Putamen (tissue), 1 donor: ENCODE results near the gene CCDC187.
"Not testable (repeated sequence)": the region's sequence is repeated elsewhere in the genome, so short reads cannot be mapped to it uniquely, and the experiment has no call there.

Experiments
- DNase-seq: peaks from one replicate; pipeline ENCODE4 v3.0.0-alpha.2; 2016; ENCODE audit warnings: low spot score

CCDC187 gene

DNA sequence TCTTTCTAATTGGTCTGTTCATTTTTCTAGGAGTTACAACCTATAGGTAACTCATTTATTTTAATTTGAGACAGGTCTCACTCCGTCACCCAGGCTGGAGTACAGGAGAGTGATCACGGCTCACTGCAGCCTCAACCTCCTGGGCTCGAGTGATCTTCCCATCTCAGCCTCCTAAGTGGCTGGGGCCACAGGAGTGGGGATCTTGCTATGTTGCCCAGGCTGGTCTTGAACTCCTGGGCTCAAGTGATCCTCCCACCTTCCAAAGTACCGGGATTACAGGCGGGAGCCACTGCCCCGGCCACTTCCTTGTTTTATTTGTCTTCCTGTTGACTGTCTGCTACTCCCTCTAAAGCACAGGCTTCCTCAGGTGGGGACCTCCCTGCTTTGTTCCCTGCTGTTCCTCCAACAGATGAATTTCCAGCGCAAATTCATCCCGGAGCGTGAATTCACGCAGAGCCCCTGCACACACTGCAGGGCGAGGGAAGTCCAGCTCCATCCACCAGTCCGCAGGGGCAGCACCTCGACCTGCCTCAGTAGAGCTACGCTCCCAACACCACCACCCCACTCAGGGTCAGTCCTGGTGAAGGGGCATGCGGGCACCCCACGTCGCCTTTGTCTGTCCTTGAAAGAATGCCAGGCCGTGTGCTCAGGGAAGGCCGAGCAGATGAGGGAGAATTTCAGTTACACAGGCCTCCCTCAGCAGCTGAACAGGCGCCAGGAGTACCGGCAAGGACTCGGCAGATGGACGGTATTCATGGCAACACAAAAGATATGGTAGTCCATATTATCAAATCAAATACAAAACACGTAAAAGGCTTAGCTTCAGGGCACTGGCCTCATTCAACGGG lies 64.5 kb downstream of the CCDC187 start:
- no peak for DNase-seq

DNA sequence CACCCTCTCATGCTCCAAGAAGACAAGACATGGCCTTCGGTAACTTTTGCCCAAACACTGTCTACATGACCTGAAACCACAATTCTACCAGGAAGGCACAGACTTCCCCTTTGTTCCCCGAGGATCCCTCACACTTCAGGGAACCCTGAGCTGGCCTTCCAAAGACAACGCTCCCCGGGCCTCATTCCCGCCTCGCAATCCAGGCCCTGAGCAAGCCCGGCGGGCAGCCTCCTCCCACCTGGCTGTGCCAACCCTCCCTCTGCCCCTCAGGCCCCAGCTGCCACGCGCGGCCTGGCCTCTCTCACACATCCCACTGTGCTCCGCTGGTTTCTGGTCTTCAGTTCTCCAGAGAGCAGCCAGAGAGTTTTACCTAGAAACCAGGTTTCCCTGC lies 65.6 kb downstream of the CCDC187 start:
- DNase-seq: no peak

DNA sequence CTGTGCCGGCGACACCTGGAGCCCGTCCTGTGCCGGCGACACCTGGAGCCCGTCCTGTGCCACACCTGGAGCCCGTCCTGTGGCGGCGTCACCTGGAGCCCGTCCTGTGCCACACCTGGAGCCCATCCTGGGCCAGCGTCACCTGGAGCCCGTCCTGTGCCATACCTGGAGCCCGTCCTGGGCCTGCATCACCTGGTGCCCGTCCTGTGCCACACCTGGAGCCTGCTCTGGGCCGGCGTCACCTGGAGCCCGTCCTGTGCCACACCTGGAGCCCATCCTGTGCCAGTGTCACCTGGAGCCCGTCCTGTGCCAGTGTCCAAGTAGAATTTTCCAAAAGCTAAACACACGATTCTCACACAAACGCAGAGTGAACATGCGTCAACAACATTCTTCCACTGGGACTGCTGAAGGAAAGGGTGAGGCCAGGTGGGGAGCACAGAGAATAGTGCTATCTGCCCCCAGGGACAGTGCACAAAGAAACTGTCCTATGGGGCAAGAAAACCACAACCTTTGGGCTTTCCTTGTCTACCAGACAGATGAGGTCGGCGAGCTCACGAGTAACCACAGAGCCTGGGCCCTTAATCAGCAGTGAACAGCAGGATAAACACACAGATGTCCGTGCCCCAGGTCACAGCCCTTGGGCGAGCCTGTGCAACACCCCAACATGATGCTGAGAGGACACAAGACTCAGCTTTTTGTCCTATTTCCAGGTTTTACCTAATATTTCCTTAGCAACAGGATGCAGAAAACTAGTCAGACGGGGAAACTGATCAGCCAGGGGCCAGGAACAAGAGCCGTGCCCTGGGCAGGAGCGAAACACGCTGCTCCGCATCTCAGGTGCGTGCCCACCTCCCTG lies 66.2 kb downstream of the CCDC187 start:
- no peak for DNase-seq

DNA sequence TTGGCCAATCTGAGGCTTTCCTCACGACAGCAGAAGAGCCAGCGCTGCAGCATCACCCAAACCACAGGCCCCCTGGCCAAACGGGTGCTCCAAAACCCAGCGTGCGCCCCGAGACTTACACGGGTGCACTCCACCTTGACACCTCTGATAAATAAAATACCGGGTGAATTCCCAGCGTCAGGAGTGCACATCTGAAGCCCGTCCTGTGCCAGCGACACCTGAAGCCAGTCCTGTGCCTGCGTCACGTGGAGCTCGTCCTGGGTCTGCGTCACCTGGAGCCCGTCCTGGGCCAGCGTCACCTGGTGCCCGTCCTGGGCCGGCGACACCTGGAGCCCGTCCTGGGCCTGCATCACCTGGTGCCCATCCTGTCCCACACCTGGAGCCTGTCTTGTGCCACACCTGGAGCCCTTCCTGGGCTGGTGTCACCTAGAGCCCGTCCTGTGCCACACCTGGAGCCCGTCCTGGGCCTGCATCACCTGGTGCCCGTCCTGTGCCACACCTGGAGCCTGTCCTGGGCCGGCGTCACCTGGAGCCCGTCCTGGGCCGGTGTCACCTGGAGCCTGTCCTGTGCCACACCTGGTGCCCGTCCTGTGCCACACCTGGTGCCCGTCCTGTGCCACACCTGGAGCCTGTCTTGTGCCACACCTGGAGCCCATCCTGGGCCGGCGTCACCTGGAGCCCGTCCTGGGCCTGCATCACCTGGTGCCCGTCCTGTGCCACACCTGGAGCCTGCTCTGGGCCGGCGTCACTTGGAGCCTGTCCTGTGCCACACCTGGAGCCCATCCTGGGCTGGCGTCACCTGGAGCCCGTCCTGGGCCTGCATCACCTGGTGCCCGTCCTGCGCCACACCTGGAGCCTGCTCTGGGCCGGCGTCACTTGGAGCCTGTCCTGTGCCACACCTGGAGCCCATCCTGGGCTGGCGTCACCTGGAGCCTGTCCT lies 67.2 kb downstream of the CCDC187 start:
- DNase-seq: not testable (repeated sequence)

DNA sequence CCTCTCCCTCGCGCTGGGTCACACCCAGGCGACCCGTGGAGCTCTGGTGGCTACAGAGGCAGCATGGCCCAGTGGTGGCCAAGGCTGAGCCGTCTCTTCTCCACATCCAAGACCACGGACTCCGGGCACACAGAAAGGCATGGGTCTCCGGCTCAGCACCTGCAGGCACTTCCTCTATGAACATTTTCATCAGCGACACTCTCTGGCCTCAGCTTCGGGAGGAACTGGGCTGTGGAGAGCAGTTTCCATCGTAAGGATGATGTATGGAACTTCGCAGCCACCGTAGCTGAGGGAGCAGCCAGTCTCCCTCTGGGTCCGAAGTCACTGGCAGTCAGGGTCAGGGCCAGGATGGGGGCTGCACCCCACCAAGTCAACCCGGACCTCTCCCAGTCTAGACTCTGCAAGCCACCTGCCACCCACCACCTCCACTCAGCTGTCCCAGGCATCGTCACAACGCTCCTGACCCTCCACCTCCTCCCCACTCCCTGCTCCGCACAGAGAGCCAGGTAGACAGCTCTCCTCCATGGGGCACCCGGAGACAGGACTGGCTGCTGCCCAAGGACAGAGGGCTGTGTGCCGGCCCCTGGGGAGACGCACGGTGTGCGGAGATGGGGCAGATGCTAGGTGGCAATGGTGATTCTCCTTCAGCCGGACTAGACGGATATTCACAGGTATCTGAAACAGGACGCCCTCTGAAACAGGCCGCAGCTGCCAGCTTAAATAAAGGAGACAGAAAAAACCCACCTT lies 68.0 kb downstream of the CCDC187 start:
- no peak for DNase-seq

DNA sequence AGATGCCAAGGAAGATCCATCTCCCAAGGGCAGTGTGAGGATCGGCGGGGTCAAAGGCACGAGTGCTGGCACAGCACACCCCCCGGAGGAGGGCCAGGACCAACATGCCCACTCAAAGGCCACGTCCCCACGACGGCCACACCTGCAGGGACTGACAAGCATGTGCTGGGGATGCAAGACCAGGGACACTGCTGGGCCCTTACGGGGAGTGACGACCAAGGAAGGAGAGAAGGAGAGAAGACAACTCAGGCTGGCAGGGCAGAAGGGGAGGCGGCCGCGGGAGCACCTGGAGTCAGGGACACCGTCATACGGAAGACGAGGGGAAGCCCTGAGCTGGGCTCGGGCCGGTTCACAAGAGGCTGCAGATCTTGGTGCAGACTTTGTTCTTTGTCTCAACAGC lies 68.7 kb downstream of the CCDC187 start:
- DNase-seq: no peak

DNA sequence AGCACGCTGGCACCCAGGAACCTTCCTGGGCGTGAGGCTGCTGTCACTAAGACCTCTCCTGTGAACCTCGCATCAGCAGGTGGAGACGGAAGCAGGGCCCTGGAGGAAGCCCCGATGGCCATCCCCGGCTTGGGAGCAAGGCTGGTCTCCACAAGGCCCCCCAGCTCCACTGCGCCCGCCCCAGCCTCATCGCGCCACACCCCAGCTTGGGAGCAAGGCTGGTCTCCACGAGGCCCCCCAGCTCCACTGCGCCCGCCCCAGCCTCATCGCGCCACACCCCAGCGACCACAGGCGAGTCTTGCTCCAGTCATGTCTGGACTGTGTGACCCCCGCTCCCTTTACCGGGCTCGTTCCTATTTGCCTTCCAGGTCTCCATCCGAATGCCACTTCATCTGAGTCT lies 69.3 kb downstream of the CCDC187 start:
- no peak for DNase-seq

DNA sequence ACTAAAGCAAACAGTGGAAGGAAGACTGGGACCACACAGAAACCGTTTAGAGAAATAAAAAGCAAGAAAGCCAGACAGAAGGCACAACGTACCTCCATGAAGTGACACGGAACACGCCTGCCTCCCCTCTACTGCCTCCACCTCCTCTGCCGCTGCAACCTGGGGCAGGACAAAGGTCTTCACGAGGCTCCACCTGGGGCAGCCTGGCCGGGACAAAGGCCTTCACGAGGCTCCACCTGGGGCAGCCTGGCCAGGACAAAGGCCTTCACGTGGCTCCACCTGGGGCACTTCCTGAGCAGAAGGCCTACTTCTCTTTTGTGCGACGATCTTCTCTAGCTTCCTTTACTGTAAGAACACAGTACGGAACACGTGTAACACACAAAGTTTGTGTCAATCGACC lies 70.0 kb downstream of the CCDC187 start:
- DNase-seq: no peak

DNA sequence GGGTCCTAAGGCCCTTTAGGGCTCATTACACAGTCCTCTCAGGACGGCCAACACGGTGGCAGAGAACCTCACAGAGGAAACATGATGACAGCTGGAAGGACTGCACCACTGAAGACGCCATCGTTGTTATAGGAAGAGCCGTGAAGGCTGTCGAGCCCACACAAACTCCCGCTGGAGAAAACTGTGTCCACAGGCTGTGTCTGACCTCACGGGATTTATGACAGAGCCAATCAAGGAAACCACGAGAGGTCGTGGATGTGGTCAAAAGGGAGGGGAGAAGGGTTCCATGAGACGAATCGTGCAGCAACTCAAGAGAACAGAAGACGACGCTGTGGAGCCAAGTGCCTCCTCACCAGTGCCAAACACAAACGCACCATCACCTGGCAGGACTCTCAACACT lies 70.5 kb downstream of the CCDC187 start:
- no peak for DNase-seq

DNA sequence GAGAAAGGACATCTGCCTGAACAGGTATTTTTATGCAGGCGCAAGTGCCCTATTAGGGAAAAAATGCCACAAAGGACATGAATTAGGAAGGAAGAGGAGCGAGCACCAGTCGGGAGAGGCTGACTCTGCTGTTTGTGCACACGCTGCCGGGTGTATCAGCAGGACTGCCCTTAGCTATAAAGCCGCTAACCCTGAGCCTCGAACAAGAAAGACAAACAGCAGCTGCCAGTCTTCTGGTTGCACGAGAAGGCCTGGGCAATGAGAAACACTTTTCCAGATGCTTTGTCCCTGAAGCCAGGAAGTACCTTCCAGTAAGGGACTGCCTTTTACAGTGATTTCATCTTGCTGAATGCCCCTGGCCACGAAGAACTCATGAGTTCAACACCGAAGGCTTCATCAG lies 70.9 kb downstream of the CCDC187 start:
- no peak for DNase-seq

DNA sequence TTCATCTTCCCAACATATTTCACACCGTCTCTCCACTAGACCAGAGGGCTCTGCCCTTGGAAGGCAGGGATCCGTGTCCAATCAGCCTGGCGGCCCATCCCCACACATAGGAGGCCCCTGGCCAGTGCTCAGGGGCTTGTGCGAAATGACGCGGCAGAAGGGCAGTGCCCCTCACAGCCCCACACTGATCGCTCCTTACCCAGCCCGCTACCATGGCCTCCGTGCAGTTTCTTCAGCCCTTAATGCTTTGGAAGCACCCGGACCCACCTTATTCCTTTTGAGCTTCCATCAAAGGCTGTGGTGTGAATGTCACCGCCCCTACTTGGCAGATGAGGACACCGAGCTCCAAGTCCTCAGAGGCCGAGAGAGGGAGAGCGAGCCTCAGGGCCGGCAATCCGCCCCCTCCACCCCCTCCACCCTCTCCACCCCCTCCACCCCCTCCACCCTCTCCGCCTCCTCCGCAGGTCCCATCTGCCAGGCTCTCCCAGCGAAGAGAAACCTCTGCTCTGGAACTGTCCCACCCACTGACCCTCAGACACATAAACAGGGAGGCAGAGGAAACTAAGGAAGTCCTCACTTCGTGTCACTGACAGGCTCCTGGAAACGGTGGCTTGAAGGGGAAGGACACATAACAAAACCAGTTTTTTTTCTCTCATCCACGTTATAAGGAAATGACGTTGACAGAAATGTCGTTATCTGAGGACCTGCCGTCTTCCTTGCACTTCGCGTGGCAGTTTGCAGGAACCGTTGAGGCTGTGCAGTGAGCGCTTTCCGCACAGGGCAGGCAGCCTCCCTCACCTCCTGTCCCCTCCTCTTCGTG lies 72.2 kb downstream of the CCDC187 start:
- DNase-seq: no peak

DNA sequence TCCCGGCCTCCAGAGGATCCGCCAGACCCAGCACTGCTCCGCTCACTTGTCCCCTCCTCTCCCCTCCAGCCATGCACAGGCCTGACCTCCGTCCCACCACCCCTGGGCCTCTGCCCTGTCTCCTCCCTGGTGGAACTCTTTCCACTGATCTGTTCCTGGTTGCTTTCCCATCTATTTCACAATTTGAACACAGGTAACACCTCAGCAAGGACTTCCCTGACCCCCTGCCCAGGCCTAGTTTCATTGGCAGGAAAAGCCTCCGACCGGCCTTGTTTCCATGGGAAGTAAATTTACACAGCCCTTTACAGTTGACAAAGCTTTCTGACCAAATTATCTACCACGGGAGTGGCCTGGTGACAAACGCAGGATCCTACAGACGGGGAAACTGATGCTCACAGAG lies 73.1 kb downstream of the CCDC187 start:
- no peak for DNase-seq

DNA sequence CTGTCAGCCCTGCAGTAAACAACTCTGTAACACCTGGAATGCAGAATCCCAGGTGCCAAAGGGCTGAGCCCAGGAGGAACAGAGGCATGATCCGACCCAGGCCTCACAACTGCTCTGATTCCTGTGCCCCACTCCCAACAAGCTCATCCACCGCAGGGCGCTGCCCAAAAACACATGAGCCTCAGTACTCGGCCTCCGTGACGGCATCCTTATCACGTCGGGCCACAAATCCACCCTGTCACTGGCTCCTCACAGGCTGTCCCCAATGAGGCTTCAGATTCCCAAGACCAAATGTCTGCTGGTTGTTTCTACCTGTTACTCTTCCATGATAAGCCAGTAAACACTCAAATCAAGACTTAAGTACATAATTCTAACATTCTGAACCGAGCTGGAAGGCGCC lies 73.5 kb downstream of the CCDC187 start:
- no peak for DNase-seq

DNA sequence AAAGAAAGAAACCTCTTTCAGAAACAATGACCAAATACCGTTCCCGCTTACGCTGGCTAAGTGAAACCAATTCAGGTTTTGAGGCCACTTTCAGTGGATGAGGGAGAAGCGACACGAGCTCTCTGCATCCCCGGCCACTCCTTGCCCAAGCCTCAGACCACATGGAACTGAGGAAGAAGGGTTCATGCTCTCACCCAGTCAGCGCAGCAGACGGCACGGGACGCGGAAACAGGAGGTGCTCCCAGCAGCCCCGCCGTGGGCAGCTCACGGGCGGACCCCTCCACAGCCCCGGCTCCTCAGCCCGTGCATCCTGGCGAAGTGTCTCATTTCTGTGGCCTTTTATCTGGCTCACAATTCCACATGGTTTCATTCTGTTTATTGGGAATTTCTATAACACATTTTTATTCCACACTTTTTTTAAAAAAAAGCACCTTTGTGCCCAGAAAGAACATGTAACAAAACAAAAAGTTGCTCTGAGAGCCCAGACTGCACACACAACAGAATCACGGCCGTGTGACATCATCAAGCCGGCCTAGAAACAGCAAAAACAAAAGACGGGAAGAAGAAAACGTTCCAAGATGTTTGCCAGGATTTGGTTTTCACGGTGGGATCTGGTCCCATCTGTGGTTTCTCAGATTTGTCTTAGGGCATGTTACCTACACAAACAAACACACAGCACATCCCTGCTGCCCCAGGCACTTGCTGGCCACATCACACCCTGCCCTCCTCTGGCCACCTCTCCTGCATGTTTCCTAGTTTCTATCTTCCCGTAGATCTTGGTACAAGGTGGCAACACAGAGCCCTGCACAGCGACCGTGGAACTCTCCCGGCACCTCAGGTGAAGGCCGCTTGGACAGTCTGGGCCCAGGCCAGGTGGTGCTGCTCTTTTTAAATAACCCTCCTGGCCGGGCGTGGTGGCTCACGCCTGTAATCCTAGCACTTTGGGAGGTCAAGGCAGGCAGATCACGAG lies 74.5 kb downstream of the CCDC187 start:
- no peak for DNase-seq

DNA sequence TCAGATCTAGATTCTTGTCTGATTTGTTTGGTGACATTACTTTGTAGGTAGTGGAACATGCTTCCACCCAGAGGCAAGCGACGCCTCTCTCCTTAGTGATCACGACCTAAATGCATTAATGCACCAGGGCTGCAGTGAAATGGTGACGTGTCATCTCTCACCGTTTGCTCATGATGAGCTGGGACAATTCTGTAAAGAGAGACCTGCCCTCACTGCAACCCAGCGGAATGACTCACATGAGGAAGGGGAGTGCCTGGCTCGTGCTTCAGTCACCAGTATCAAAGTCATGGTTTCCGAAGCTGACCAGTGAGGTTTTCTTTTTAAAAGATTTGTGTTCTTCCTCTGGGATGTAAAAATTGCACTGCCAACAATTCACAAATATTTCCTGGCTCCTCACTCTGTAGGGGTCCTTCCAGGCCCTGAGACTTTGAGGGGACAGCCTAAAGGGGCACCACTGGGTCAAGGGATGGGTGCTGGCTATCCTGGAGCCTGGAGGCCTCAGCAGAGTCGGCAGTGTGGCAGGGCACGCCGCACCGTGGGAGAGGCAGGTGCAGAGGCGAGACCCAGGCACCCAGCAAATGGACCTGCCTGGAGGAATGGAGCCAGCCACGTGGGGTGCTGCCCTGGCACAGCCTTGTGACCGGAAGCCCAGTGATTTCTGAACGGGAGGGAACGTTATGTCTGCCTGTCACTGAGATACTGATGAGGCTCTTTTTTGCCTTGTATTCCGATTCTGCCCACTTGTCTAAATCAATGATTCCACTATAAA lies 75.6 kb downstream of the CCDC187 start:
- peak; percentile 72 for DNase-seq

DNA sequence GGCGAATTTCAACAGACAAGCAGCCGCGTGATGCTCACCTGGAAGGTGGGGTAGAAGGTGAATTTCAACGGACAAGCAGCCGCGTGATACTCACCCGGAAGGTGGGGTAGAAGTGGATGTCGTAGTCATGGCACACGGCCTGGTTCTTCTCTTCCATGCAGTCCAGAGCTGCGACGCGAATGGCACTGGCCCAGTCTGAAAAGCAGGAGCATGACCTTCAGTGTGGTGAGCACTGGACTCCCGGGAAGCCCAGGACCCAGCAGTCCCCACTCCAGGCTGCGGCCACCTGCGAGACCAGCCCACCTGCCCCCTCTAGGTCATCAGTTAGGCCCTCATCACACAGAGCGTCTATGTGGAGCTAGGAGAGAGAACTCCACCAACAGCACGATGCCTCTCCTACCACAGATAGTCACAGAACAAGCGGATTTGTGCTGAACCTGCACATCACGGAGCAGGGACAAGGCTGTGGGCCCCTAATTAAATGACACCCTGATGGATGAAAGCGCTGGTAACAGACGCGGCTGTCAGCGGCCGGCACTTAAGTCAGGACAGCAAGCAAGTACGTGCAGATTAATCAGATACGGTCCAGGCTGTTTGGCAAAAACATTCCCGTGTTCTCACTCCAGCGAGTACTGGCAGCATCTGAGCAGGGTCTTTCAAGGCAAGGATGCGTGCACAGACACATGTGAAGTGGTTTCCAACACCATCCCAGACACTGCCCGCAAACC lies 77.0 kb downstream of the CCDC187 start:
- no peak for DNase-seq

DNA sequence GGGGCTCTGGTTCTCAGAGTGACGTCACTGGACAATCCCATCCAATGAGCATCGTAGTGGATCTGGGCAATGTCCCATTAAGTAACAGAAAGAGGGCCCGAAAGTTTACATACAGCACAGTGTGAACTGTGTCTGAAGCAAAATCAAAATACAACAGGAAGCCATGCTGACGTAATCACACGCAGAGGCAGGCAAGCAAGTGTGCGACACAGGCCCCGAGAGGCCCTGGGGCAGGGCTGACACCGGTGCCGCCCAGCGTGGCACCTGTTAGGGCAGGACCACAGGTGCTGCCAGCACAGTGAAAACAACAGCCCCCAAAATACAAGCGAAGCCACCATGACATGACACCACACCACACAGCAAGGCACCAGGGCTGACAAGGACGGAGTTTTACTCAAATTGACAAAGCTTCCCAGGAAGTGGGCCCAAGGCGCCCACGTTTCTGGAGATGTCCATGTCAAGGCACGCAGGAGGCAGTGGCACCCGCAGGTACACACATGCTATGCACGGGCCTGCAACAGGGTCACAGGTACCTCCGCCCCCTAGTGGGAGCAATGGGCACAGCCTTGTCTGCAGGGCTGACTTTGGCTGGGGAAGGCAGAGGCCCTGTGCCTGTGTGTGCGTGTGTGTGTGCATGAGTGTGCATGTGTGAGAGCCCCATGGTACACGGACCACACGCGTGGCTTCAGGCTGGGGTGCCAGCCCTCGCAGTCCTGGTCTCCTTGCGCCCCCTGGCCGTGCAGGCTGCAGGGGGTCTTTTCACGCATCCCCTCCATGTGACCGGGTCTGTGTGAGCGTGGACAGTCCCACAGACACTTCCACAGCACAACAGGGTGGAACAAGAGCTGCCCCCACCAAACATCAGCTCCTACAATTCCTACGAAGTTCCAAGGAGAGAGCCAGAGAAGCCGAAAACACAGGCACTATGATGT lies 77.9 kb downstream of the CCDC187 start:
- no peak for DNase-seq
